H9 (cell line): ENCODE results near the gene ATP1A3. TPM values are rescaled to one million over a fixed set of nuclear protein-coding genes. Genes with fewer than 3 reads are reported as not detected.

Source experiments
- DNase-seq: peaks from one replicate; pipeline ENCODE4 v3.0.0-alpha.2; 2017
- H2AFZ ChIP-seq: one replicate; pipeline ENCODE4 v1.6.1; 2013; ENCODE audit warnings: mild to moderate bottlenecking, low read length, control low read depth, moderate library complexity
- H2AK5ac ChIP-seq: 2 replicates; pipeline ENCODE4 v1.6.1; 2013; ENCODE audit warnings: low read length, control low read depth, mixed read lengths; ENCODE audit not compliant: insufficient read length
- H2BK120ac ChIP-seq: one replicate; pipeline ENCODE4 v1.6.1; 2013; ENCODE audit warnings: low read depth, mild to moderate bottlenecking, low read length, control low read depth, inconsistent platforms; ENCODE audit not compliant: poor library complexity, severe bottlenecking
- H2BK12ac ChIP-seq: 2 replicates; pipeline ENCODE4 v1.6.1; 2013; ENCODE audit warnings: low read length, control low read depth, mixed read lengths, low read depth; ENCODE audit not compliant: insufficient read length
- H2BK15ac ChIP-seq: 2 replicates; pipeline ENCODE4 v1.6.1; 2013; ENCODE audit warnings: low read depth, low read length, control low read depth
- H2BK20ac ChIP-seq: one replicate; pipeline ENCODE4 v1.6.1; 2013; ENCODE audit warnings: low read depth, mild to moderate bottlenecking, low read length, control low read depth, inconsistent platforms; ENCODE audit not compliant: poor library complexity, severe bottlenecking
- H2BK5ac ChIP-seq: 2 replicates; pipeline ENCODE4 v1.6.1; 2013; ENCODE audit warnings: low read length, control low read depth, mixed read lengths; ENCODE audit not compliant: insufficient read length
- H3K14ac ChIP-seq: 2 replicates; pipeline ENCODE4 v1.6.1; 2013; ENCODE audit warnings: low read length, control low read depth; ENCODE audit not compliant: insufficient read depth
- H3K18ac ChIP-seq: 2 replicates; pipeline ENCODE4 v1.6.1; 2013; ENCODE audit warnings: low read depth, mild to moderate bottlenecking, mixed read lengths, low read length, control low read depth; ENCODE audit not compliant: insufficient read length
- H3K23ac ChIP-seq: 2 replicates; pipeline ENCODE4 v1.6.1; 2013; ENCODE audit warnings: low read length, control low read depth, mixed read lengths, low read depth; ENCODE audit not compliant: insufficient read length
- H3K23me2 ChIP-seq: 2 replicates; pipeline ENCODE4 v1.6.1; 2013; ENCODE audit warnings: low read depth, mild to moderate bottlenecking, mixed read lengths, low read length, control low read depth; ENCODE audit not compliant: insufficient read length, poor library complexity, severe bottlenecking
- H3K27ac ChIP-seq: 2 replicates; pipeline ENCODE4 v1.5.1; 2013; ENCODE audit warnings: low read length, control low read depth, mixed read lengths, low read depth; ENCODE audit not compliant: insufficient read length
- H3K27me3 ChIP-seq: 2 replicates; pipeline ENCODE4 v1.6.1; 2013; ENCODE audit warnings: low read length, control low read depth, inconsistent platforms; ENCODE audit not compliant: insufficient read depth
- H3K4ac ChIP-seq: 2 replicates; pipeline ENCODE4 v1.6.1; 2013; ENCODE audit warnings: low read depth, mild to moderate bottlenecking, control low read depth, inconsistent platforms, low read length, moderate library complexity
- H3K4me1 ChIP-seq: 2 replicates; pipeline ENCODE4 v1.6.1; 2013; ENCODE audit warnings: low read length, control low read depth, inconsistent platforms; ENCODE audit not compliant: insufficient read depth
- H3K4me2 ChIP-seq: 2 replicates; pipeline ENCODE4 v1.6.1; 2013; ENCODE audit warnings: low read length, control low read depth, mixed read lengths; ENCODE audit not compliant: insufficient read length, insufficient read depth
- H3K56ac ChIP-seq: 2 replicates; pipeline ENCODE4 v1.6.1; 2013; ENCODE audit warnings: low read depth, mild to moderate bottlenecking, mixed read lengths, low read length, control low read depth; ENCODE audit not compliant: insufficient read length
- H3K79me1 ChIP-seq: 2 replicates; pipeline ENCODE4 v1.6.1; 2013; ENCODE audit warnings: low read depth, mild to moderate bottlenecking, moderate library complexity, low read length, control low read depth, inconsistent platforms; ENCODE audit not compliant: insufficient read depth, poor library complexity, severe bottlenecking
- H3K79me2 ChIP-seq: 2 replicates; pipeline ENCODE4 v1.6.1; 2013; ENCODE audit warnings: low read length, control low read depth, inconsistent platforms; ENCODE audit not compliant: insufficient read depth
- H3K9ac ChIP-seq: 2 replicates; pipeline ENCODE4 v1.6.1; 2013; ENCODE audit warnings: low read length, control low read depth, mixed read lengths; ENCODE audit not compliant: insufficient read length; ENCODE audit errors: extremely low read depth
- H3K9me3 ChIP-seq: one replicate; pipeline ENCODE4 v1.6.1; 2013; ENCODE audit warnings: low read depth, low read length, inconsistent platforms; ENCODE audit not compliant: control insufficient read depth
- H3T11ph ChIP-seq: one replicate; pipeline ENCODE4 v1.6.1; 2013; ENCODE audit warnings: mild to moderate bottlenecking, low read length, control low read depth, inconsistent platforms
- H4K20me1 ChIP-seq: one replicate; pipeline ENCODE4 v1.6.1; 2013; ENCODE audit not compliant: control insufficient read depth, insufficient read length, insufficient read depth
- H4K5ac ChIP-seq: 2 replicates; pipeline ENCODE4 v1.6.1; 2013; ENCODE audit warnings: low read depth, mild to moderate bottlenecking, mixed read lengths, low read length, control low read depth; ENCODE audit not compliant: insufficient read length
- H4K8ac ChIP-seq: replicated peaks from 2 replicates; pipeline ENCODE4 v1.6.1; 2013; ENCODE audit warnings: low read length, control low read depth, mixed read lengths, low read depth; ENCODE audit not compliant: insufficient read length
- H4K91ac ChIP-seq: 2 replicates; pipeline ENCODE4 v1.6.1; 2013; ENCODE audit warnings: low read depth, mild to moderate bottlenecking, moderate library complexity, mixed read lengths, low read length, control low read depth; ENCODE audit not compliant: insufficient read length
- H3K27ac Mint-ChIP-seq, 3 experiments: 2 replicates in 2 of 3; 3 replicates in 1 of 3; pipeline ENCODE4 v1.8.0; 2020 to 2021; ENCODE audit warnings: mixed read lengths in 3 of 3, mild to moderate bottlenecking in 1 of 3, moderate library complexity in 1 of 3
- H3K27me3 Mint-ChIP-seq: 2 replicates; pipeline ENCODE4 v1.8.0; 2021; ENCODE audit warnings: low read depth, mild to moderate bottlenecking, moderate library complexity, mixed read lengths
- H3K36me3 Mint-ChIP-seq, 3 experiments: 2 replicates in 2 of 3; 3 replicates in 1 of 3; pipeline ENCODE4 v1.8.0; 2020 to 2021; ENCODE audit warnings: low read depth in 3 of 3, mixed read lengths in 3 of 3; ENCODE audit not compliant: insufficient read depth in 1 of 3
- H3K4me1 Mint-ChIP-seq, 2 experiments: 2 replicates each; pipeline ENCODE4 v1.8.0; 2020; ENCODE audit warnings: mixed read lengths in 2 of 2
- H3K4me3 Mint-ChIP-seq, 2 experiments: 2 replicates in 1 of 2; 3 replicates in 1 of 2; pipeline ENCODE4 v1.8.0; 2020 to 2021; ENCODE audit warnings: mild to moderate bottlenecking in 2 of 2, mixed read lengths in 2 of 2, moderate library complexity in 1 of 2
- H3K9me3 Mint-ChIP-seq, 2 experiments: 2 replicates in 1 of 2; 3 replicates in 1 of 2; pipeline ENCODE4 v1.8.0; 2020; ENCODE audit warnings: mild to moderate bottlenecking in 2 of 2, mixed read lengths in 2 of 2, moderate library complexity in 1 of 2
- WGBS: extraction: QIAGEN DNeasy Blood & Tissue Kit; methylation state at CpG from one replicate; pipeline ENCODE4 v1.1.7; 2013; ENCODE audit warnings: missing lambda C conversion rate, low lambda C conversion rate, mixed read lengths; ENCODE audit not compliant: insufficient read length; ENCODE audit errors: extremely low coverage; 5-methylcytosine and 5-hydroxymethylcytosine counted together
- total RNA-seq: library from RNA; stranded (reverse); gene quantifications from 2 replicates; pipeline ENCODE4 v1.2.1, GENCODE V29; 2021
- TF ChIP-seq, protein P1 (sequence below): fragments of 200-600 bp; sonication (generic); conservative IDR thresholded peaks from 3 replicates; pipeline ENCODE4 v1.8.0; 2021; ENCODE audit warnings: antibody characterized with exemption, mild to moderate bottlenecking

Gene ATP1A3
- total RNA-seq, 1 experiment from 2014 or later, result 11.6 TPM

GRCh38 chr19:42003506-42004294 is 9.7 kb upstream of the ATP1A3 start:
- peak overlapping the region; percentile 32 for H3K9ac ChIP-seq
- H2AK5ac ChIP-seq, result no peak overlapping the region
- H3K27ac Mint-ChIP-seq, result peak overlapping the region in 1 of 3 experiments; percentile 41; a peak in 2 of 7 replicates
- H3K27ac ChIP-seq, result no peak overlapping the region
- no peak overlapping the region for H3K23ac ChIP-seq
- H3K56ac ChIP-seq, result no peak overlapping the region
- no peak overlapping the region for H2BK15ac ChIP-seq
- H4K8ac ChIP-seq, result no peak overlapping the region
- H3K79me1 ChIP-seq, result no peaks in the 10 kb centered on the region
- DNase-seq, result no peak
- no peak overlapping the region for H4K91ac ChIP-seq
- H3K4me1 Mint-ChIP-seq, result peaks cover 17 to 22% of the 10 kb centered on the region in 2 experiments
- H2BK12ac ChIP-seq, result no peak overlapping the region
- H3K18ac ChIP-seq, result no peak overlapping the region
- no peak overlapping the region for H3T11ph ChIP-seq
- peaks cover 37% of the 10 kb centered on the region for H3K27me3 Mint-ChIP-seq
- H3K4me2 ChIP-seq, result no peak overlapping the region
- peaks cover 2% of the 10 kb centered on the region for H4K20me1 ChIP-seq
- H3K14ac ChIP-seq, result 0 out of 2 replicates have a peak overlapping the region, but pooled peaks have one; percentile 56
- H3K27me3 ChIP-seq, result peaks cover 16% of the 10 kb centered on the region
- H2BK120ac ChIP-seq, result no peak overlapping the region
- H3K23me2 ChIP-seq, result no peaks in the 10 kb centered on the region
- H3K9me3 ChIP-seq, result no peaks in the 10 kb centered on the region
- TF ChIP-seq, protein P1, sequence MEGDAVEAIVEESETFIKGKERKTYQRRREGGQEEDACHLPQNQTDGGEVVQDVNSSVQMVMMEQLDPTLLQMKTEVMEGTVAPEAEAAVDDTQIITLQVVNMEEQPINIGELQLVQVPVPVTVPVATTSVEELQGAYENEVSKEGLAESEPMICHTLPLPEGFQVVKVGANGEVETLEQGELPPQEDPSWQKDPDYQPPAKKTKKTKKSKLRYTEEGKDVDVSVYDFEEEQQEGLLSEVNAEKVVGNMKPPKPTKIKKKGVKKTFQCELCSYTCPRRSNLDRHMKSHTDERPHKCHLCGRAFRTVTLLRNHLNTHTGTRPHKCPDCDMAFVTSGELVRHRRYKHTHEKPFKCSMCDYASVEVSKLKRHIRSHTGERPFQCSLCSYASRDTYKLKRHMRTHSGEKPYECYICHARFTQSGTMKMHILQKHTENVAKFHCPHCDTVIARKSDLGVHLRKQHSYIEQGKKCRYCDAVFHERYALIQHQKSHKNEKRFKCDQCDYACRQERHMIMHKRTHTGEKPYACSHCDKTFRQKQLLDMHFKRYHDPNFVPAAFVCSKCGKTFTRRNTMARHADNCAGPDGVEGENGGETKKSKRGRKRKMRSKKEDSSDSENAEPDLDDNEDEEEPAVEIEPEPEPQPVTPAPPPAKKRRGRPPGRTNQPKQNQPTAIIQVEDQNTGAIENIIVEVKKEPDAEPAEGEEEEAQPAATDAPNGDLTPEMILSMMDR, result no peak
- H3K36me3 Mint-ChIP-seq, result peaks cover 25 to 48% (median 41%) of the 10 kb centered on the region in 3 experiments; a peak in 6 of 7 replicates
- H2BK5ac ChIP-seq, result no peak overlapping the region
- H2BK20ac ChIP-seq, result no peak overlapping the region
- no peaks in the 10 kb centered on the region for H3K79me2 ChIP-seq
- peaks cover 0 to 2% of the 10 kb centered on the region in 2 experiments; a peak in 2 of 5 replicates for H3K9me3 Mint-ChIP-seq
- H2AFZ ChIP-seq, result no peak overlapping the region
- no peak overlapping the region for H3K4ac ChIP-seq
- no peak overlapping the region for H4K5ac ChIP-seq
- H3K4me3 Mint-ChIP-seq, result peak overlapping the region in 1 of 2 experiments; percentile 50; a peak in 2 of 5 replicates
- peaks cover 5% of the 10 kb centered on the region; the same call in 1 of the 2 replicates for H3K4me1 ChIP-seq
- no CpG with 5 or more reads among the region's 21 CpGs for WGBS
